ENCODE measurements around the gene ZNF555. TPM values are rescaled to one million over a fixed set of nuclear protein-coding genes. Genes with fewer than 3 reads are reported as not detected.
"Not testable (repeated sequence)": the region's sequence is repeated elsewhere in the genome, so short reads cannot be mapped to it uniquely, and the experiment has no call there.

Gene ZNF555
- total RNA-seq, 6 donors from 2014 or later, result 3.3 to 7.5 (median 5.8) TPM

GRCh38 chr19:2902590-2903218 is 61.4 kb downstream of the ZNF555 start:
- no peak overlapping the region for H3K4me3 ChIP-seq
- no peaks in the 10 kb centered on the region for H3K36me3 ChIP-seq
- H3K4me1 ChIP-seq, result peaks cover 11 to 24% (median 13%) of the 10 kb centered on the region in 4 donors
- TF ChIP-seq POLR2AphosphoS5 (IDR thresholded peaks at IDR 0.05), result no peak
- no peak for TF ChIP-seq POLR2A (IDR thresholded peaks at IDR 0.05)
- no peak for TF ChIP-seq CTCF (IDR thresholded peaks at IDR 0.05)
- TF ChIP-seq EP300 (IDR thresholded peaks at IDR 0.05), result no peak
- H3K27me3 ChIP-seq, result no peaks in the 10 kb centered on the region
- DNase-seq, result no peak
- H3K9me3 ChIP-seq, result no peaks in the 10 kb centered on the region
- 83 to 88% methylated on average over 8 to 13 of the region's 13 CpGs for WGBS, 2 donors
- H3K27ac ChIP-seq, result peak overlapping the region in 1 of 4 donors; percentile 88
- ATAC-seq (ENCODE audit: low FRiP score in 2 of 2), result no peak

DNA sequence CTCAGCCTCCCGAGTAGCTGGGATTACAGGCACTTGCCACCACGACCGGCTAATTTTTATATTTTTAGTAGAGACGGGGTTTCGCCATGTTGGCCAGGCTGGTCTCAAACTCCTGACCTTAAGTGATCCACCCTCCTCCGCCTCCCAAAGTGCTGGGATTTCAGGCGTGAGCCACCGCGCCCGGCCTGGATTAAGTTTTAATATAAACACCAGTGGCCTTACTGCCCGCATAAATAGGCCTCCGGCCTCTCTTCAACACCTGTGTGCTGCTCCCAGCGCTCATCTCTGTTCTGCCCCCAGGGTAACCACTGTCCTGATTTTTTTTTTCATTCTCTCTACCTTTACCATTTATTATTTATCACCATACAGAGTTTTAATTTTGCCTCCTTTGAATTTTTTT is 62.1 kb downstream of the ZNF555 start:
- peaks cover 11 to 24% (median 13%) of the 10 kb centered on the region in 4 donors for H3K4me1 ChIP-seq
- H3K4me3 ChIP-seq; H3K9me3 ChIP-seq; DNase-seq; H3K27me3 ChIP-seq; ATAC-seq (ENCODE audit: low FRiP score in 2 of 2); H3K36me3 ChIP-seq; H3K27ac ChIP-seq: not testable (repeated sequence)
- WGBS, 2 donors, result 88 to 93% methylated on average over 13 of the region's 13 CpGs

- WGBS, 2 donors, result 79 to 85% methylated on average over 11 of the region's 11 CpGs
Measured at GRCh38 chr19:2905918-2906519, 64.7 kb downstream of the ZNF555 start.

GRCh38 chr19:2906631-2907195 is 65.4 kb downstream of the ZNF555 start:
- Histone ChIP-seq H3K4me1 (peaks cover 6 to 16% (median 8%) of the 10 kb centered on the region in 4 donors), H3K27ac (no peak overlapping the region), H3K27me3 (no peaks in the 10 kb centered on the region), H3K4me3 (no peak overlapping the region), H3K9me3 (no peaks in the 10 kb centered on the region), H3K36me3 (no peaks in the 10 kb centered on the region)
- TF ChIP-seq EP300 (IDR thresholded peaks at IDR 0.05), result no peak
- no peak for TF ChIP-seq POLR2A (IDR thresholded peaks at IDR 0.05)
- DNase-seq, result no peak
- WGBS, 2 donors, result 92 to 95% methylated on average over 15 to 19 of the region's 20 CpGs
- no peak for ATAC-seq (ENCODE audit: low FRiP score in 2 of 2)

More at GRCh38 chr19:2905918-2906519, 64.7 kb downstream of the ZNF555 start:
- H3K27ac ChIP-seq, result no peak overlapping the region
- TF ChIP-seq EP300 (IDR thresholded peaks at IDR 0.05) (no peak), POLR2AphosphoS5 (IDR thresholded peaks at IDR 0.05) (no peak), CTCF (IDR thresholded peaks at IDR 0.05) (no peak), POLR2A (IDR thresholded peaks at IDR 0.05) (no peak)
- no peaks in the 10 kb centered on the region for H3K9me3 ChIP-seq
- DNase-seq (no peak), ATAC-seq (ENCODE audit: low FRiP score in 2 of 2) (no peak)
- no peaks in the 10 kb centered on the region for H3K27me3 ChIP-seq
- peaks cover 11 to 23% (median 13%) of the 10 kb centered on the region in 4 donors for H3K4me1 ChIP-seq
- H3K36me3 ChIP-seq, result no peaks in the 10 kb centered on the region
- H3K4me3 ChIP-seq, result no peak overlapping the region

Other genes with a start within 250 kb of the ZNF555 start
- 1 to 10 TPM; 3.5 to 7.7 (median 7.1) TPM for gene GNG7, start 138.8 kb upstream of the ZNF555 start, total RNA-seq
- gene DIRAS1, start 120.1 kb upstream of the ZNF555 start, total RNA-seq, result 1 to 10 TPM in 1 of 6 donors, under 1 TPM in 2, not detected in 3; 0.15 to 1.3 (median 0.81) TPM
- 10 to 100 TPM; 12.6 to 48.2 (median 30.6) TPM for gene SLC39A3, start 101.5 kb upstream of the ZNF555 start, total RNA-seq
- gene SGTA, start 58.2 kb upstream of the ZNF555 start, total RNA-seq, result 10 to 100 TPM; 34.3 to 56.4 (median 46.1) TPM
- 10 to 100 TPM; 28.7 to 62.3 (median 43.1) TPM for gene THOP1, start 56.0 kb upstream of the ZNF555 start, total RNA-seq
- 10 to 100 TPM in 1 of 6 donors, 1 to 10 TPM in 5; 3.2 to 11.5 (median 6.7) TPM for gene ZNF554, start 21.6 kb upstream of the ZNF555 start, total RNA-seq
- gene ZNF556, start 25.9 kb downstream of the ZNF555 start, total RNA-seq, result not detected
- 1 to 10 TPM; 5.2 to 9.8 (median 6.1) TPM for gene ZNF57, start 59.5 kb downstream of the ZNF555 start, total RNA-seq
- gene ZNF77, start 103.5 kb downstream of the ZNF555 start, total RNA-seq, result 1 to 10 TPM; 3.1 to 7.3 (median 4.6) TPM
- 10 to 100 TPM in 2 of 6 donors, 1 to 10 TPM in 4; 4.1 to 49.2 (median 5.4) TPM for gene TLE6, start 136.1 kb downstream of the ZNF555 start, total RNA-seq
- 100 to 1,000 TPM in 1 of 6 donors, 10 to 100 TPM in 5; 35.0 to 115 (median 56.0) TPM for gene TLE2, start 187.8 kb downstream of the ZNF555 start, total RNA-seq
- gene TLE5, start 221.0 kb downstream of the ZNF555 start, total RNA-seq, result 100 to 1,000 TPM; 324 to 781 (median 471) TPM

All from upper lobe of left lung (tissue), 6 donors.